ENCODE measurements around the gene RTN4RL1. TPM values are rescaled to one million over a fixed set of nuclear protein-coding genes. Genes with fewer than 3 reads are reported as not detected.

Gene RTN4RL1
- total and polyA plus RNA-seq, 2 of the 13 experiments (the other 11 are each of a cell fraction or from before 2014, with no cell fraction given), result 0.01 TPM; not detected in 1

DNA sequence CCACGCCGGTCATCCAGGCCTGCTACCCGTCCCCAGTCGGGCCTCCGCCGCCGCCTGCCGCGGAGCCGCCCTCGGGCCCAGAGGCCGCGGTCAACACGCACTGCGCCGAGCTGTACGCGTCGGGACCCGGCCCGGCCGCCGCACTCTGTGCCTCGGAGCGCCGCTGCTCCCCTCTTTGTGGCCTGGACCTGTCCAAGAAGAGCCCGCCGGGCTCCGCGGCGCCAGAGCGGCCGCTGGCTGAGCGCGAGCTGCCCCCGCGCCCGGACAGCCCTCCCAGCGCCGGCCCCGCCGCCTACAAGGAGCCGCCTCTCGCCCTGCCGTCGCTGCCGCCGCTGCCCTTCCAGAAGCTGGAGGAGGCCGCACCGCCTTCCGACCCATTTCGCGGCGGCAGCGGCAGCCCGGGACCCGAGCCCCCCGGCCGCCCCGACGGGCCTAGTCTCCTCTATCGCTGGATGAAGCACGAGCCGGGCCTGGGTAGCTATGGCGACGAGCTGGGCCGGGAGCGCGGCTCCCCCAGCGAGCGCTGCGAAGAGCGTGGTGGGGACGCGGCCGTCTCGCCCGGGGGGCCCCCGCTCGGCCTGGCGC is 32.1 kb upstream of the RTN4RL1 start:
- POLR2A ChIA-PET, result no interaction called here
- no peak overlapping the region for H3K9ac ChIP-seq (ENCODE audit: insufficient read depth, low read depth, low read length)
- H3K9me3 ChIP-seq (ENCODE audit: low read length), result no peaks in the 10 kb centered on the region
- no peak overlapping the region for H3K27ac ChIP-seq (ENCODE audit: extremely low read length, insufficient read depth, low read length)
- peaks cover 0 to 2% of the 10 kb centered on the region in 2 experiments; a peak in 2 of 5 replicates for H3K36me3 ChIP-seq (replicated peaks in 1 of 2; ENCODE audit: control insufficient read depth in 1 of 2, insufficient read depth in 2 of 2, low read length in 2 of 2)
- no peak overlapping the region for H3K4me2 ChIP-seq (ENCODE audit: low read depth, low read length)
- TF ChIP-seq SRSF1 (optimal IDR thresholded peaks at IDR 0.05; ENCODE audit: low read depth, low read length) (no peak), MATR3 (CRISPR knock-in tag; IDR thresholded peaks at IDR 0.05) (no peak), TCF12 (IDR thresholded peaks at IDR 0.05) (no peak), TCF12 (CRISPR knock-in tag; IDR thresholded peaks at IDR 0.05) (no peak), DNMT3B (CRISPR knock-in tag; conservative IDR thresholded peaks at IDR 0.05) (no peak), LCORL (IDR thresholded peaks at IDR 0.05) (no peak), LCORL (CRISPR knock-in tag; IDR thresholded peaks at IDR 0.05) (no peak), SNAI1 (CRISPR knock-in tag; IDR thresholded peaks at IDR 0.05; ENCODE audit: borderline replicate concordance) (no peak), ZEB1 (IDR thresholded peaks at IDR 0.05; ENCODE audit: insufficient replicate concordance, low read depth) (no peak), ZNF3 (CRISPR knock-in tag; IDR thresholded peaks at IDR 0.05) (no peak), SRSF9 (IDR thresholded peaks at IDR 0.05; ENCODE audit: borderline replicate concordance, insufficient read depth, low read depth, low read length, poor library complexity, severe bottlenecking) (no peak), ZNF556 (CRISPR knock-in tag; IDR thresholded peaks at IDR 0.05; ENCODE audit: borderline replicate concordance) (no peak), PAF1 (CRISPR knock-in tag; IDR thresholded peaks at IDR 0.05) (no peak), SYNCRIP (IDR thresholded peaks at IDR 0.05; ENCODE audit: insufficient read depth, low read depth, low read length) (no peak), TP53 (CRISPR knock-in tag; conservative IDR thresholded peaks at IDR 0.05) (no peak), ZNF781 (CRISPR knock-in tag; IDR thresholded peaks at IDR 0.05; ENCODE audit: borderline replicate concordance, not compliant biosample characterization) (no peak)
- TF ChIP-seq, protein P1, sequence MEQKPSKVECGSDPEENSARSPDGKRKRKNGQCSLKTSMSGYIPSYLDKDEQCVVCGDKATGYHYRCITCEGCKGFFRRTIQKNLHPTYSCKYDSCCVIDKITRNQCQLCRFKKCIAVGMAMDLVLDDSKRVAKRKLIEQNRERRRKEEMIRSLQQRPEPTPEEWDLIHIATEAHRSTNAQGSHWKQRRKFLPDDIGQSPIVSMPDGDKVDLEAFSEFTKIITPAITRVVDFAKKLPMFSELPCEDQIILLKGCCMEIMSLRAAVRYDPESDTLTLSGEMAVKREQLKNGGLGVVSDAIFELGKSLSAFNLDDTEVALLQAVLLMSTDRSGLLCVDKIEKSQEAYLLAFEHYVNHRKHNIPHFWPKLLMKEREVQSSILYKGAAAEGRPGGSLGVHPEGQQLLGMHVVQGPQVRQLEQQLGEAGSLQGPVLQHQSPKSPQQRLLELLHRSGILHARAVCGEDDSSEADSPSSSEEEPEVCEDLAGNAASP (CRISPR knock-in tag; IDR thresholded peaks at IDR 0.05; ENCODE audit: borderline replicate concordance), result no peak
- intact Hi-C loops (cut with micrococcal nuclease; ENCODE audit: unreplicated experiment) (no loop called here), in situ Hi-C loops (cut with HindIII; ENCODE audit: extremely low pct_ligation_motif_present, low pct_unique_long_range_greater_than_20kb) (no loop called here)
- ATAC-seq (no peak), DNase-seq (ENCODE audit: low spot score) (no peak), FAIRE-seq (no peak)
- no peak overlapping the region for H3K4me3 ChIP-seq (replicated peaks in 1 of 3; ENCODE audit: insufficient read depth in 1 of 3, low read depth in 2 of 3, low read length in 3 of 3)
- no peak overlapping the region for H2AFZ ChIP-seq (ENCODE audit: low read length)
- WGBS (ENCODE audit: low lambda C conversion rate), result 98% methylated on average over 60 of the region's 81 CpGs
- CTCF ChIA-PET (ENCODE audit: low intra/inter-chr PET ratio, low total read pairs), result no interaction called here
- peaks cover 14% of the 10 kb centered on the region; the same call in 1 of the 2 replicates for H4K20me1 ChIP-seq (ENCODE audit: insufficient read depth, low read length)
- no TSS peak for BruUV-seq (replicated peaks)
- no peaks in the 10 kb centered on the region for H3K79me2 ChIP-seq (ENCODE audit: insufficient read depth, low read length)
- peaks cover 13% of the 10 kb centered on the region for H3K4me1 ChIP-seq (ENCODE audit: insufficient read depth, low read length)
- peaks cover 0 to 12% of the 10 kb centered on the region in 2 experiments; a peak in 3 of 5 replicates for H3K27me3 ChIP-seq (ENCODE audit: control insufficient read depth in 1 of 2, insufficient read depth in 2 of 2, low read length in 2 of 2)

Data from HepG2 (cell line).